SW 1271 (cell line): Measurements from ENCODE around the gene PAX9.
"Not testable (repeated sequence)": the region's sequence is repeated elsewhere in the genome, so short reads cannot be mapped to it uniquely, and the experiment has no call there.

Experiments used
- DNase-seq, 2 experiments: peaks; one replicate each; lab custom pipeline; 2025; lab: John Stamatoyannopoulos, UW

PAX9 gene

DNA sequence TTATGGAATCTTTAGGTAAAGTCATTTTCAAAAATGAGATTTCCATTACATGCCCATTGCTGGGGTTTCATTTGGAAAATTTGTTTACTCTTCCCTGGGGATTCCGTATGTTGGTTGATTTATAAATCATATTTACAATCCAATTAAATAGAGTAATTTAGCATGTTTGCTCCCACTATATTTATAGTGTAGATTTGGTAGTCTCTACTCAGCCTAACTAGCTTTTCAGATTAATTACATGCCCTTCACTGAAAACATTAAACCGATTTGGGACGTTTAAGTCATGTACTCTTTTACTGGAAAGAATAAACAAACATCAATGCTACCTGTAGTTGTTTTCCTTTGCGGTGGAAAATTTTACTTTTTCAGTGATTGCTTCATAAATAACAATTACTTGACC, 10.4 kb downstream of the PAX9 start:
- no peak for DNase-seq

DNA sequence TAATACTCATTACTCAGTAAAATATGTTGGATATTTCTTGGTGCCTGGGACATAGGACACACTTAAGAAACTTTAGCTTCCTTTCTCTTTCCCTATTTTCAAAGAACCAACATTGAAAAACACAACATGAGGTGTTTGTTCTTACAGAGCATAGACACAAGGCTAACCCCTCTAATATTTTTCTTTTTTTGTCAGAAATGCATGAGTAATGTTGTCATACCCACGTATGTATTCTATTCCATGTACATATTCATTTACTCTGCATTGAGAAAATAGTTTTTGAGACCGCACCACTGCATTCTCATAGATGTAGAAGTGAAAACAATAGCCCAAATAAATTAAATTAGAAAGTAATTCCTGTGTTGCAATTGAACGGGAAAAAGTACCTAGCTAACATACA, 13.0 kb downstream of the PAX9 start:
- DNase-seq = no peak

DNA sequence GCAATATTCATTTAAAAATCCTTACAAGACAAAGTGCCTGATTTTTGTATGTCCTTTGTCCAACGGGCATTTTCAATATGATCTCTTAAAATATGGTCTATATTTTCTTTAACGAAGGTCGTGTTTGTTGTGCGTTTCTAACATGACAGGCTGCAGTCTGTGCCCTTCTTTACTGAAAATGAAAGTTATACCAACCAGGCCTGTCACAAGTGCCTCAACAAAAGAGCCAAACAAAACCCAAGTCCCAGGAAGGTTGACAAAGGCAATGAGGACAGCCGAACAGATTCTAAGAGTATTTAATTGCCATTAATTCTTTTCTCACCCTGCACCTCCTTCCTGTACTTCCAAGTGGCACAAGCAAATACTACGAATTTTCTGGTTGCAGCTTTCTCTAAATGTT, 13.9 kb downstream of the PAX9 start:
- no peak for DNase-seq

DNA sequence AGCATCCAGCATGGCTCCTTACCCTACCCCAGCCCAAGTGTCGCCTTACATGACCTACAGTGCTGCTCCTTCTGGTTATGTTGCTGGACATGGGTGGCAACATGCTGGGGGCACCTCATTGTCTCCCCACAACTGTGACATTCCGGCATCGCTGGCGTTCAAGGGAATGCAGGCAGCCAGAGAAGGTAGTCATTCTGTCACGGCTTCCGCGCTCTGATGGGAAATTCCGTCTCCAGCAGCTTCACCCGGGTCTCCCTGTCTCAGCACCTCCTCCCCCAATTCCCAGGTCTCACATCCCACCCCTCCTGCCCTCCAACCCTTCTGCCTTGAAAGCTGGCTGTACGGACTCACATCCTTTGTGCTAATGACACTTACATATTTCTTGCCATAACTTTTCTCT, 14.6 kb downstream of the PAX9 start:
- no peak for DNase-seq

DNA sequence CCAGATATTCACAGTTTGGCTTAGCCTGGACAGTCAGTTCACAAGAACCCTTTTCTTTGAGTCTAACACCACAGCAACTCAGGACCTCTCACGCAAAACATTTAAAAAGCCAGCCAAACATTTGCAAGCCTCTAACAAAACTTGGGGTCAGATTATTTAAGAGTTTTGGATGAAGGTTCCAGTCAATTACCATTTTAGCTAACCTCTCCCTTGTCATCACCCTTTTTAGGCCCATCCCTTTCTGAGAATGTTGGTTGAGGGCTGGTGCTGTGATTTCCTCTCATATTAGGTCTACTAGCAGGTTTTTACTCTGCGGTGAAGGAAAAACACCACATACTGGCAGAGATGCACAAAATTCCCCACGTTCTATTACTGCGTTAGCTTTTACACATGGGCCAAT, 20.7 kb downstream of the PAX9 start:
- no peak for DNase-seq

DNA sequence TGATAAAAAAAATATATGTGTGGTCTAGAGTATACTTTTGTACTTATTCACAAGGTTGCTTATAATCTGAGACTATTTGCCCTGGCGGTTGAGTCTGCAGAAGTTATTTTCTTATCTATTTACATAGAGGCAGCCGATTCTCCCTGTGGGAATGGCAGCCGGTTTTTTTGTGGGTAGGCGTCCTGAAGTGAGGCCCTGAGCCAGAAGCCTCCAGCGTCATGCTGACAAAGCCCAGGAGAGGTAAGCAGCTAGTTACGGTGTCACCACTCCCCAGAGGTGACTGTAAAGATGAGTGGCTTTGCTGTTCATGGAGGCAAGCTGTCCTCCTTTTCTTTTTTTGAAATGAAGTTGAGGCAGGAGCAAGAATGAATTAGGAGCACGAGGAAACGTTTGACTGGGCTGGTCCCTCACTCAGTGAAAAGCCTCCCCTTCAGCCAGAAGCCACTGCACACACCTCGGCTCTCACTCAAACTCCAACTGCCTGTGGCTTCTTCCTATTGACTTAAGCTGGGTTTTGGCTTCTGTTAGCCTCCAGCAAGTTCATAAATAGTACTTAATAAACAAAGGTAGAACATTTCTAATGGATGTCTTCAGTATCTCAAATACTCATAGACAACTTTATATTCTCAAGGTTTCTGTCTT, 21.5 kb downstream of the PAX9 start:
- no peak for DNase-seq

DNA sequence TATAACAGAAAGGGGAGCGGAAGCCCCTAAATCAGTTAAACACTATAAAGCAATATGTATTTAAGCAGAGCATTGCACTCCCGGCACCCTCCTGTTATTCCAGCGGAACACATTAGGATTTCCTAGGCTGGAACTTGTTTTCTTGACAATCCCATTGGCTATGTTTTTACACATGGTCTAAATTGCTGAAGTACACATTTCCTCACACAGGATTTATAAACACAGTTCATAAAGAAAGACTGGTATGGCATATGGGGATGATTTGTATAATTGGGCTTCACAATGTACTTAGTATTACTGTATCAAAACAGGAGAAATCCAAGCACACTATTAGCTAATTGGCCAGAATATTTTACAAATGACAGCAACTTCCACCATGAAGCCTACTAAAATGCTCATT, 23.3 kb downstream of the PAX9 start:
- DNase-seq = no peak

DNA sequence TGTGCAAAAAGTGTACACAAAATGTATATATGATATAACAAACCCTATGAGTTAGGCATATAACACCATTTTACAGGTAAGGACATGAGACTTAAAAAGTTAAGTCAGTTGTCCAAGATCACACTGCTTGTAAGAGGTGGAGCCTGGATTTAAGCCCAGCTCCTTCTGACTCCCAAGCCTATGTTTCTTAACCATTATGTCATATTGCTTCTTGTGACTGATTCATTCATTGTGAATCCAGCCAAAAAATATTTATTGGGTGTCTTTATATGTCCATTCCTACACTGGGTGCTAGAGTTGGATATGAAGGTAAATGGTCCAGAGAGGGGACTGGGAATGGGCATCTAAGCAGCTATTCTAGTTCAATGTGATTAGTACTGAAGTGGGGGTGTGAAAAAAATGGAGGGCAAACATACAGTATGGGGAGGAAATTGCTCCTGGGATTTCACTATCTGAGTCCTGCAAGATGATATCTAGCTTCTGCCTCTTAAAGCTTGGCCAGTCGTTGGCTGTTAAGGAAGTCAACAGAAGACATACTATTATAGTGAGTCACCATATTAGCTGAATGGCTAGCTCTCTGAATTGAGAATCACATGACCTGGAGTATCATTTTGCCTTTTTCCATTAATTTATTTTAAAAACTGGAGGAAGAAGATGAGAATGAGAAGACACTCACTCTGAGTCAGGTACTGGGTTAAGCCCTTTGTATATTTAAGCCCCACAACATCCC, 28.8 kb downstream of the PAX9 start:
- DNase-seq = no peak

DNA sequence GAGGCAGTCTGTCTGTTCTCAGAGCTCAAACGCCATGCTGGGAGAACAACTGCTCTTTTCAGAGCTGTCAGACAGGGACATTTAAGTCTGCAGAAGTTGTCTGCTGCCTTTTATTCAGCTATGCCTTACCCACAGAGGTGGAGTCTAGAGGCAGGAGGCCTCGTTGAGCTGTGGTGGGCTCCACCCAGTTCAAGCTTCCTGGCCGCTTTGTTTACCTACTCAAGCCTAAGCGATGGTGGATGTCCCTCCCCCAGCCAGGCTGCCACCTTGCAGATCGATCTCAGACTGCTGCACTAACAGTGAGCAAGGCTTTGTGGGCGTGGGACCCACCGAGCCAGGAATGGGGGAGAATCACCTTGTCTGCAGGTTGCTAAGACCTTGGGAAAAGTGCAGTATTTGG, 37.8 kb downstream of the PAX9 start:
- DNase-seq = not testable (repeated sequence)

DNA sequence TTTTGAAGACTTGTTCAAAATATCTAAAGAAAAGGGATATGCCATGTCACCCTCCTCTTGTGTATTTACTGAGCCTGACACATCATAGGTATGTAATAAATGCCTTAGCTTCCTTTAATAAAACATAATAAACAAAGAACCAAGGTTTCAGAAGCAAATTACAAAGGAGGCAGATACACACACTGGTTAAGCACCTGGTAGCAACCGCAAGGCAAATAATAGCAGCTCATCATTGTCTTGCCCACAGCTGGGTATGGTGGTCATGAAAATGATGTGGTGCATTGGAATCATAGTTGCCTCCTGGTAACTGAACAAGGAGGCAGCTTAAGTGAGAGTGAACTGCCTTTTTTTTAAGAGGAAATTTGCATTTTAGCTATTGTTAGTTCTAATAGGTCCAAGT, 39.0 kb downstream of the PAX9 start:
- DNase-seq = no peak

DNA sequence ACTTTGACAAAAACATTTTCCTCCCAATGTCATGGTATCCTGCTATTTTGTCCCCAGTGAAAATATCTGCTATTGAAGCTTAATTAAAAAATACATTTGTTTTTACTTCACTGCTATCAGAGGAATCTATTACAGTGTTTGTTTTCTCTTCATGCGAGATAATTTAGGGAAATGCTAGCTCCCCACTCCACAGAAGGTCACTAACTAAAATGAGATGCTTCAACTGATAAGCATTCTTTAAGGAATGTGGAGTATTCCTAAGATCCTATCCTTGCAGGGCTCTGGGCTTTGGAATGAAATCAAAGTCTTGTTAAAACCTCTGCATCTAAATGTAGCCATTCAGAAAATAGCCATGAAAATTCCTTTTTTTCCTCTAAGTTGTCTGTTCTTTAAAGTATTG, 39.5 kb downstream of the PAX9 start:
- DNase-seq = no peak

DNA sequence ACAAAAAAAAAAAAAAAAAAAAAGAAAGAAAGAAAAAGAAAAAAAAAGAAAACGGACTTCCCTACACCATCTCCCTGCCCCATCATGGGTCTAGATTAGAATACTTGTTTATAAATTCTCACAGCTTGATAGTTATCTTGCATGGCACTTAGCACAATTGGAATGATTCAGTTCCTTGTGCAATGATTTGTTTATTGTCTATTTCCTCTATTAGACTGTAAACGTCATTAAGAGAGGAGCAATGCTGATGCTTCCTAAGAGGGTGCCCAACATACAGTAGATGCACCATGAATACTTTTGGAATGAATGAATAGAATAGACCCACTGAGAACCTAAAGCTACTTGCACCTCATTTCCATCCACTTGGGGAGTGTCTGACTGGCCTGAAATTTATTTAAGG, 40.8 kb downstream of the PAX9 start:
- DNase-seq = no peak

DNA sequence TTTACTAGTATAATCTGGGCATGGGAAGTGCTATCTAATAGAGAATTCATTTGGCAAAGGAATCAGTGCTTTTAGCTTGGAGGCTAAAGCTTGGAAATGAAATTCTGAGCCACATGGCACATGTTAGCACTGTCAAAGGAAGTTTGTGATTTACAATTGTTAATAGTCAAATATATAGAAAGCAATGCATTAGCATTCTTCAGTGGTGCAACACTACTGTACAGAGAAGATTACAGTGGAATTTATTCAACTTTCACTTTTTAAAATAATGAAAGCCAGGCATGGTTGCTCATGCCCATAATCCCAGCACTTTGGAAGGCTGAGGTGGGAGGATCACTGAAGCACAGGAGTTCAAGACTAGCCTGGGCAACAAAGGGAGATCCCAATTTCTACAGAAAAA, 45.9 kb downstream of the PAX9 start:
- DNase-seq = no peak

DNA sequence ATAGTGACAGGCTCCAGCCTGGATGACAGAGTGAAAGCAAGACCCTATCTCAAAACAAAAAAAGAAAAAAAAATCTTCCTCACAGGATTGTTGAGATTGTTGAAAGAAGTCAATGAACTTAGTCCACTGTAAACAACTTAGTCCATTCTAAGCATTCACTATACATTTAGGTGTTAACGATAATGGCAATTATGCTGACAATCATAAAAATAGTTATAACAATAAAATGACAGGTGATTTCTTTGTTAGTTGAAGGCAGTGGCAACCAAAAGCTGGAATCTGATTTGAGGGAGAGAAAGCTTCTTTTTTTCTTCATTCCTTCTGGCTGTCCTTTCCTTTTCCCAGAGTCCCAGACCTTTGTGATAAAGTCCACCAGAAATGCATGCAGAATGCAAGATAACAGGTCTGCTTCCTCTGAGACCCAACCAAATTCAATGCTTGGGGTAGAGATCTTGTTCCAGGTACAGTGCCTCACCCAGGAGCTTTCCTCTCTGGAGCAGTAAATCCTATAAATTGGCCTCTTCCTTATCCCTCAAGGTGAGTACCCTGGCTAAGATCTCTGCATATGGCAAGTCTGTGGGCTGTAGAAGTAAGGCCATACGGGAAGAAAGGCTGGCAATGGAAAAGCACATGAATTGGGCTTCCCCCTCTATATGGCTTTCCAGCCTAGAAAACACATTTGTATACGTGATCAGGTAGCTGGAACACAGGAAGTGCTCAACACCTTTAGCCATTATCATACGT, 52.5 kb downstream of the PAX9 start:
- DNase-seq = no peak

DNA sequence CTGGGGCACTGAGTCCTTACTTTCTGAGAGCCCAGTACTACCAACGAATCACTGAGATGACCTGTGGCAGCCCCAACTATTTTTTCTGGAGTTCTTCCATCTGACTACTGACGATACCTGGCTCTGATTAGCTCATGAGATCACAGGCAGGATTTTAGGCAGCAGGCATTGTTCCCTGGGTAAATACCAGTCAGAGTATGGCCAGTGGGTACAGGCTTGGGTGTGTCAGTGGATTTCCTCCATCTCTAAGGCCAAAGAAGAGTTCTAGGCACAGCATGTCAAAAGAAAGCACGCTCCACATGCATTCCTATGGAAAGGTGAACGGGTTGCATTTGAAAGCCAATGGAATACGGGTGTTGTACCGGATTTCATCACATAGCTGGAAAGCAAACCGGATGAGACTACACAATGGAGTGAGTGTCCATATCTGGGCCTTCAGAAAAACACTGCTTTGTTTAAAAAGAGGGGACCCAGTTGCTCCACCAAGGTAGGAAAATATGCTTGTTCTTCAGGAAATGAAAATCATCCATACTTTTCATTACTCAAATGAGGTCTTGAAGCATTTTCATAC, 55.0 kb downstream of the PAX9 start:
- no peak for DNase-seq

DNA sequence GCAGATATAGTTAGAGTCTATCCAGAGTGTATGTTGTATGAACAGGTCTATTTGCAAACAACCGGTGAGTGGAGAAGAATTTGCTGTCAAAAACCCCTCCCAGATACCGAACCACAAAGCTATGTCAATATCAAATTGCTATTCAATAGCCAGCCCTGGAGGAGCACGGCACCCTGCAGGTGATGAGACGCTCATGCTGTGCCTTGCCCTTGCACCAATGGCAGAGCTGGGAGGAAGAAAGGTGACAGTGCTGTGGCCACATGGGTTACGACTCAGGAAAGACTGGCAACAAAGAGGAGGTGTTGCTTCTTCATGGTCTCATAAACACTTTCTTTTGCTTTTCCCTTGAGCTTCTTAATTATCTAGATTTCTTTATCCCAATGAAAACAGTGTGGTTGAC, 55.7 kb downstream of the PAX9 start:
- no peak for DNase-seq

DNA sequence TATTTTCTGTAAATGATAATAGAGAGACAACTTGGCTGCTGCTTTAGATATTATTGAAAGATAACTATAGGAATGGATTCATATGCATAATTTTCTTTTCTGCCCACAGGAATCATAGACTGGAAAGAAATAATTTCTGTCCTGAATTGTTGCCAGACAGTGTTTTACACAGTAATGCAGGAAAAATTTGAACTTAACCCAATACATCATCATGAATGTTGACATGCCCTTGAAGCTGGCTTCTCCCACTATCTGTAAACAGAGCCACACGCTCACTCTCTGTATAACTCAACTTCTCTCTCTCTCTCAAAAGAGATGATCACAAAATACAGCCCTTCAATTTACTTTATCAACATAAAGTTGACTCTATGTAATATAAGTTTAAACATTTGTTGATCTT, 56.6 kb downstream of the PAX9 start:
- DNase-seq = no peak

DNA sequence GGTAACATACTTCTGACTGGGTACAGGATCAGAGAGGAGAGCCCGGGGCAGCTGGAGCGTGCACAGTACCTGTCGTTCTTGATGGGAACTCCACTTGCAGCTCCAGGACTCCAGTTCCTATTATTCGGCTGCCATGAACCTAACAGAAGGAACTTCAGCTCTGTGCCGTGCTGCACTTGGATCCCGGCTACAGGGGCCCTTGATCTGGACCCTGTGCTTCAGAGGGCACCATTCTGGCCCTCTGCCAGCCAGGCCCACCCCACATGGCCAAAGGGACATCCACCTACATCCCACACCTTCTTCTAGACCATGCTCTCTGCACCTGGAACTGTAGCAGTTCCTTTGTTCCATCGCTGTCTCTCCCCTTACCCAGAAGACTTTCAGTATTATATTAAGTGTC, 58.2 kb downstream of the PAX9 start:
- no peak for DNase-seq

DNA sequence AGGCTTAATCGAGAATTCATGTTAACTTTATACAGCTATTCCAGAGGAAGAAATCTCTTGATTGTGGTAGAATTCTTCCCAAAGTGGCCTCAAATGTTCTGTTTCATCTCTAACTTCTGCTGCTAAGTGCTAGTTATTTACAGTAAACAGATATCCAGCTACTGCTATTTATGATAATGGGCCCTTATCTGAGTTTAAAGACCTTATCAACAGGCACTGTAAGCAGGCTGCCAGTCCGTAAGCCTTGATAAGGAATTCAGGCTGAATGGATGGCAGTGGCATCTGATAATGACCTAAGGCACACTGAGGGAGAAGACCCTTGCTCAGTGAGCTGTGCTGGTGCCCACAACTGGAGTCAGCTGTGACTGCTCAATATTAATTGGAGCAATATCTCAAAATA, 59.0 kb downstream of the PAX9 start:
- no peak for DNase-seq

DNA sequence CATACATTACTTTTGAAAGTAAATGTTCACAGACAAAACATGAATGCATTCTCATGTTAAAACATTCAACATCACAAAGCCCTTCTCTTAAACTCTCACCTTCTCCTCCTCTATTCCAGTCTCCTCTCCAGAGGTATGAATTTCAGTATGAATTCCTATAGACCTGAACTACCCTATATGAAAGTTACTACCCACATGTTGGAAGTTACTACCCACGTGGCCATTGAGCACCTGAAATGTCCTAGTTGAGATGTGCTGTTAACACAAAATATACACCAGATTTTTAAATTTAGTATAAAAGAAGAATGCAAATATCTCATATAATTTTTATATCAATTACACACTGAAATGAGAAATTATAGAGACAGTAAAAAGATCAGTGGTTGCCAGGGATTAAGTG, 60.2 kb downstream of the PAX9 start:
- no peak for DNase-seq

DNA sequence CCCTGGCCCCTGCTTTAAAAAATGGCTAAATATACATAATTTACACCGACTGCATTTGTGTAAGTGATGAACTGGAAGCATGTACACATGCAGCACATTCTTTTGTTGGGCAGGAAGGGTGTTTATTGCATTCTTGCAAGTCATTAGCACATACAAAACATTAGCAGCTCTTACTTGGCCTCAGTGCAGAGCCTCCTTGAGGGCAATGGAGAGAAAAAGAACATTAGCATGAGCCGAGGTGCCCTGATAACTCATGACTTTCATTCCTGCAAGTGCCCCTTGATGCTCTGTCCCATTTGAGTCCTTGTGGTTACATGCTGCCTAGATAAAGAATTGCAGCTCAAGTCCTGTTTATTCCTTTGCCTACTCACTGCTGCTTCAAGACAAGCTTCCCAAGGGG, 61.9 kb downstream of the PAX9 start:
- DNase-seq = no peak

DNA sequence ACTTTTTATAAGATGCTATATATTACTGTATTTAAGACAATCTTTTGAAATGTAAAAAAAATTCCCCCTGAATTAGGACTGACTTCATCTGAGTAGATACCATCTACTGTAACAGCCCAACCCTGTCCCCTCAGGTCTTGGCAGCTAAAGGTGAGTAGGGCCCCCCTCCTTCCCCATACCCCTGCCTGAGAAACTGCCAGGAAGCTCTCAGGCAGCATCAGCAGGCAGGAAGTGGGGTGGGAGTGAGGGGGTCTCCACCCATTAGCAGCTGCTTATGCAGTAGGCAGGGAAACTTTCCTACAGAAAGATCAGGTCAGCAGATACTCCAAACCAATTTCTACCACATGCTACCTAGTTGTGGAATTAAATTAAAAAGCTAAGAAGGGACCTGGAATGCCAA, 62.5 kb downstream of the PAX9 start:
- DNase-seq = no peak

DNA sequence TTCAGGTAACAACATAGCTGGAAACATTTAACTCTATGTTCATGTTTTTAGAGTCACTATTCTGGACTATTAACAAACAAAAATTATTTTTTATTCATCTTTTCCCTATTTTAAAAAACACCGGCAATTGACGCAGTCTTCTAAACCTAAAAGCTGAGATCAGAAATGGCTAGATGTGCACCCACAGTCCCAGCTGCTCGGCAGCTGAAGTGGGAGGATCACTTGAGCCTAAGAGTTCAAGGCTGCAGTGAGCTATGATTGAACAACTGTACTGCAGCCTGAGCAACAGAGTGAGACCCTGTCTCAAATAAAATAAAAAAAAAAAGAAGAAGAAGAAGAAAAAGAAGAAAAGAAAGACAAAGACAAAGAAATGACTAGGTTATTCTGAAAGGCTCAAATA, 64.5 kb downstream of the PAX9 start:
- no peak for DNase-seq
